HG03558 (cell line): ENCODE data around the gene KCNF1.

Experiments
- ATAC-seq: cut with Tn5 transposase; IDR thresholded peaks from one replicate; pipeline ENCODE4 v1.9.1; 2021; ENCODE audit warnings: moderate number of reproducible peaks; ENCODE audit not compliant: unreplicated experiment; ENCODE audit errors: extremely low read depth

KCNF1 gene, protein sequence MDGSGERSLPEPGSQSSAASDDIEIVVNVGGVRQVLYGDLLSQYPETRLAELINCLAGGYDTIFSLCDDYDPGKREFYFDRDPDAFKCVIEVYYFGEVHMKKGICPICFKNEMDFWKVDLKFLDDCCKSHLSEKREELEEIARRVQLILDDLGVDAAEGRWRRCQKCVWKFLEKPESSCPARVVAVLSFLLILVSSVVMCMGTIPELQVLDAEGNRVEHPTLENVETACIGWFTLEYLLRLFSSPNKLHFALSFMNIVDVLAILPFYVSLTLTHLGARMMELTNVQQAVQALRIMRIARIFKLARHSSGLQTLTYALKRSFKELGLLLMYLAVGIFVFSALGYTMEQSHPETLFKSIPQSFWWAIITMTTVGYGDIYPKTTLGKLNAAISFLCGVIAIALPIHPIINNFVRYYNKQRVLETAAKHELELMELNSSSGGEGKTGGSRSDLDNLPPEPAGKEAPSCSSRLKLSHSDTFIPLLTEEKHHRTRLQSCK

DNA sequence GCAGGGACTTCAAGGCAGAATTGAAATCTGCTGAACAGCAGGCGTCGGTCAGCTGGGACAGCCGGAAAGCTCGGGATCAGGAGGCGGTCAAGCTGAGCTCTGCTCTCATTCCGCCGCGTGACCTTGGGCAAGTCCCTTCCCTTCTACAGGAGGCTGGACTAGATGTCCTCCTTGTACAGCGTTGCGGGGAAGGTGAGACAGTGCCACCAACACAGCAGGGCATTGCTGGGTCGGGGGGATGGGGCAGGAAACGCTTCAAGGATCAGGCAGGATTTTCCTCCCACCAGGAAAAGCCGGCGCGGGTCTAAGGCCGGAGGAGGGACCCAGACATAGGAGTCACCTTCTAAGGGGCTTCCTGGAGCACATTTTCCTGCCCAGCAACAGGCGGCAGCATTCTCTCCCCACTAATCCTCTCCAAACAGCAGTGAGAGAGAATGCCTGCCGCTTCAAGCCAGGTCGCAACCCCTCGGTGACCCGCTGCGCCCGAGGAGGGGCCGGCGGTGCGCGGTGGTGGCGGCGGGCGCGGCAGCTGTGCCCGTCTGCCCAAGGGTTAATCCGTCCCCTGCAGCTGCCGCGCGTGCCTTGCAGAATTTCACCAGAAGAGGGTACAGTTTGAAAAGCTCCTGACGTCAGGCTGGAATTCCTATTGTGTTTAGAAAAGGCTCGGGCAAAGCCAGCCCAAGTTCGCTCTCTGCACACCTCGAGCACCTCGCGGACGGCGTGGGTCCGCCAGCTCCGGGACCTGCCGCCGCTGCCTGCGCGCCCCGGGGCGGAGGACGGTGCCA is at the start of gene KCNF1:
KCNF1 (plus strand) TSS at position 644 of the 785 bp plus-strand sequence. CDS start 493 bp downstream, outside the sequence.
- no peak for ATAC-seq

DNA sequence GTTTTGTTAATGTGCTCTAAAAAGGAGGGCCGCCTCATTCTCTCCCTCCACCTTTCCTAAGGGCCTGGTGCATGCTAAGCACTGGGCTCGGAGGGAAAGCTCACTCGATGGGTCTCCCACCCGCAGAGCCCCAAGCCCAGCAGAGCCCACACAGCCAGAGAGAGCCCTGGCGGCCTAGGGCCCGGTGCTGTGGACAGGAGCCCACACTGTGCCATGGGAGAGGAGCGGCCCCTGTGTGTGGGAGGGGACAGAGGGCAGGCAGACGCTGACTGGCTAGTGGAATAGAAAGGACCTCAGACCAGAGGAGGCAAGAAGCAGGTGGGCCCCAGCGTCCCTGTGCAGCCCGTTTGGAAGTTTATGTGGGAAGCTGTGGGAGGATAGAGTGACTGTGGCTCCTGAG is 49.4 kb upstream of the KCNF1 start:
- ATAC-seq: no peak

DNA sequence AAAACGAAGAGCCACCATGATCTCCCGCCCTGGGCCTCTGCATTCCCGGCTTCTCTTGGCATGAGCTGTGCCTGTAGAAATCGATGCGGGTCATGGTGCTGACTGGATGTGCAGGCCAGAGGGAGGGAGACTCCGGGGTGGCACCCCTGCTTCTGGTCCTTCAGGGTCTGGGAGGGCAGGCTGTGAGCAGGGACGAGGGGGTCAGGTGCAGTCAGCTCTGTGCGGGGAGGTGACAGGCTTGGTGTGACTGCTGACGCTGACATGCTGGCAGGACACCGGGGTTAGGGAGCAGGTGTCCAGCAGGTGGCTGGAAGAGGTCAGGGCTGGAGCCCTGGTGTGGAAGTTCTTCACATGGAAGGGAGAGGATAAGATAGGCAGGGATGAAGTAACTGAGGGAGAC is 48.7 kb upstream of the KCNF1 start:
- no peak for ATAC-seq

DNA sequence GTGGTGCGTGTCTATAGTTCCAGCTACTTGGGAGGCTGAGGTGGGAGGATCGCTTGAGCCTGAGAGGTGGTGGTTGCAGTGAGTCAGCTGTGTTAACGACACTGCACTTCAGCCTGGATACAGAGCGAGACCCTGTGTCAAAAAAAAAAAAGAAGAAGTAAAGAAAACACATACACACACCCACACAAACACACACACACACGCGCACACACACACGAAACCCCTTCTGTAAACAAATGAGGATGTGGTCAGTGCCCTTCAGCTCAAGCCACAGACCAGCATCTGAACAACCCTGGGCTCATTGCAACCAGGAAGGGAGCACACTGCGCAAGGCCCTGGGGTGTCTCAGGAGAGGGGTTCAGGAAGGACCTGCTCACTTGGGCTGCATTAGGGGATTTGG is 47.9 kb upstream of the KCNF1 start:
- ATAC-seq: no peak

DNA sequence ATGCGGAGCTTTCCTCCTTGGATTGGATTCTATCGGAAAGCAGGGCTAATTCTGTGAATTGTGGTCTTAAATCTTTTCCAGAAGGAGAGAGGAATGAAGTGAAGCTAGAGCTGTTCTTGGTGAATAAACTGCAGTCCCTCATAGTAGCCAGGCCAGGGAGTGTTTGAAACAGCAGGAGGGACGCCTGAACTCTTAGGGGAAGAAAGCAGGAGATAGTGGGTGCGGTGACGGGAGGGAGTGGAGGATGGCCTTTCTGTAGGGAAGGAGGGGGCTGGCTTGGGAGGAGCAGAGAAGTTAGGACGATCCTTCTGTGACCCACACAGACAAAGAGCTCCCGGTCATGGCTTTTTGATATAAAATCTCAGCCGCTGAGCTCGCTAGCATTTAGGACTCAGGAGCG is 47.5 kb upstream of the KCNF1 start:
- no peak for ATAC-seq

DNA sequence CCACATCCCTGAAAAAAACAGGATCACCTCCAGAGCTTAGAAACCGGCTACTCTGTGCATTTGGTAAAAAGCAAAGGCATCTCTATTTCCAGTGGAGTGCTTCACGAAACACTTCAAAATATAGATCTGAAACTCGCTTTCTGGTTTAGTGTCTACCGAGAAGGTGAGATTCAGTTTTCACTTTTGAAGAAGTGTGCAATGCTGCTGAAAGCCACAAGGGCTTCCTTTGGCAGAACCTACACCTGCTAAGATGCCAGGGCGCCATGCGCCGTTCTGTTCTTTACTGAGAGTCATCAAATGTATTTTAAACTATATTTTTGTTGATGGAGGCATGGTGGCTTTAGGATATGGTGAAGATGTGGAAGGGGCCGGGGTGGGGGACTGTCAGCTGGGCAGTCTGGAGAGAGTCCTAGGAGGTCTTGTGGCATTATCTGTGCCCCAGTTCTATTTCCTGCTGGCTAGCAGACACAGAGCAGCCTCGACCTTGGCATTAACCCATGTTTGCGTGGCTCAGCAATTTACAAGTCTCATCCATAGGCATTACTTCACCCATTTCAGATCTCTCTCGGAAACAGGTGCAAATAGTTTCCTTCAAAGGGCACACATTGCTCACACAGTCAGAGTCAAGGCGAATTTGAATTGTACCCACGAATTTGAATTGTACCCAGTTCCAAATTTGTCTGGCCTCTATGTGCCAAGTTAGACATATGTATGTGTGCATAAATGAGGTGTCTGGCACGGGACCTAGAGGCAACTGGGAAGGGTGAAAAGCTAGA is 46.7 kb upstream of the KCNF1 start:
- peak; percentile 91 for ATAC-seq

DNA sequence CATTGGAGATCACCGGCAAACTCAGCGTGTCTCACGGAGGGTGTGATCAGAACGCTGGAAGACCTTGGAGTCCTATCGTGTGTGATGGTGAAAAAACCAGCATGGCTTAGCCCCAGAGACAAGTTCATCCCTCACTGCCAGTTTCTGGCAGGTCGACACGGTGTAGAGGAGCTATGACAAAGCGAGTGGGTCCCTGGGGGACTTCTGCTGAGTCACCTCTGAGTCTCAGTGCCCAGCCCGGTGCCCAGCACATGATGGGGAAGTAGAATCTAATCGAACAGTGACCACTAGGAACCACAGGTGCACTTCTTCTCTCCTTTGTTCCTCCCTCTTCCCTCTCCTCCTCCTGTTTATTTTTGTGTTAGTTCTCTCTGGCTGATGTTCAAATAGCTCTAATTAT is 45.9 kb upstream of the KCNF1 start:
- no peak for ATAC-seq

DNA sequence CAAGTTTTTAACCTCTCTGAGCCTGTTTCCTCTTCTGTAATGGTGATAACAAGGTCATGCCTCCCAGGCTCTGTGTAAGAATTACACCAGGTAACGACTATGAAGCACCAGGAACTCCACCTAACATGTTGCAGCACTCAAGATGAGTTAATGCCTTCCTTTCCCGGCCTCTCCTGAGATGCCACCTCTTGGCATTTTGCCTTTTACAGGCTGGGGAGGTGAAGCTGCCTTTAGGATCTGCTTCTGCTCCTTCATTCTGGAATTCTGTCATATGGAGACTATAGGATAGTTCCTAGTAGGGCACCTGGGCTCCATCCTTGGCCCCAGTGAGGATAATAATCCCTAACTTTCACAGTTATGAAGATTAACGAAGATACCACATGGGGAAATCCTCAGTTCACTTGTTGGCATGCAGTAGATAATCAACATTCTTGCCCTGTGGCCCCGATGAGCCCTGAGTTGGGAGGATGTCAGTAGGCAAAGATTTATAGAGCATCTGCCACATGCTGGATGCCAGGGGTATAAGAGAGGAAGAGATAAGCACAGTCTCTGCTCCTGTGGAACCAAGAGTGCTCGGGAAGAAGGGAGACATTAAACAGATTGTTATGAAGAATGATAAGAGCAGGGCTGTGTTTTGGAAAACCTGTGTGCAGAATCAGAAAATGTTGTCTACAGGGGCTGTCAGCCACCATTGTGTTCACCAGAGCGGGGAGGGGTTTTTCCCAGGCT is 43.9 kb upstream of the KCNF1 start:
- ATAC-seq: no peak

DNA sequence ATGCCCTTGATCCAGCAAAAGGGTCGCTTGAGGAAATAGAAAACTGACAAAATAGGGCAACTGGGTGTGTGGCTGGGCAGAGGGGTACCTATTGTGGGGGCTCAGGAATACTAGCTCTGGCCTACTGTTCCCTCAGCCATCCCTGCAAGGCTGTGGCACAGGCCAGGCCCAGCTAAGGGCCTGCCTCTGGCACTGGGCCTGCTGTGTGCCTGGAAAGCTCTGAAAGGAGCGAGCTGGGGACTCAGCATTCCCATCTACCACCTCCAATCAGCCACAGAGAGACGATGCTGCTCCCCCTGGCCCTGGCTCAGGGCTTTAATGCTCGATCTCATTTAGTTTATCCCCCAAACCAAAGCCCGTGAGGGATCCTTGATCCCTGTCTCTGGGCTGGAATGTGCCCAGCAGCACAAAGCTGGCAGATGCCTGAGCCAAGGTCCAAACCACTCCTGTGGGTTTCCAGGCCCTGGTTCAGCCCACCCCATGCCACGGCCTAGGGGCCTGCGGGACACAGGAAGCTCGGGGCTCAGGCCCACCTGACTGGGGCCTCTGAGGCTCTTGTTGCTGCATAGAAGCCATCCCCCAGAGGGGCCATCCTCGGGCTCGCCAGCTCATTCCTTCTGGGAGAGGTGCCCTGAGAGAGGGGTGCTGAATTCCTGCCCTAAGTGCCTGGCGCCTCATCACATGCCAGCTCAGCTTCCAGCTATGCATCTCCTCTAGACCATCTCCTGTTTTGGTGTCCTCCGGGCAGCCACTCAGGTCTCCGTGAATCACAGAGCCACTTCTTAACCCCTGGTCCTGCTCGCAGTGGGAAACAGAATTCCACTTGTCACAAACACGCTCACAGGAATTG is 43.0 kb upstream of the KCNF1 start:
- ATAC-seq: no peak

DNA sequence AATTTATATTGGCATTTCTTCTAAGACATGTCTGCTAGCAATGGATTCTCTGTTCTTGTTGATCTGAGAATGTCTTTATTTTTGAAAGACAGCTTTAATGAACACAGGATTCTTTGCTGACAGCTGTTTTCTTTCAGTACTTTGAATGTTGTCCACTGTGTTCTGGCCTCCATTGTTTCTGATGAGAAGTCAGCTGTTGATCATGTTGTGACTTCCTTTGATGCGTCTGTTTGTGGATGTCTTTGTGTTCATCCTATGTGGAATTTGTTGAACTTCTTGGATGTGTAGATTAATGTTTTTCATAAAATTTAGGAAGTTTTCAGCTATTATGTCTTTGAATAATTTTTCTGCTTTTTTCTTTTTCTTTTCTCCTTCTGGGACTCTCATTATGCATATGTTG is 39.8 kb upstream of the KCNF1 start:
- no peak for ATAC-seq

DNA sequence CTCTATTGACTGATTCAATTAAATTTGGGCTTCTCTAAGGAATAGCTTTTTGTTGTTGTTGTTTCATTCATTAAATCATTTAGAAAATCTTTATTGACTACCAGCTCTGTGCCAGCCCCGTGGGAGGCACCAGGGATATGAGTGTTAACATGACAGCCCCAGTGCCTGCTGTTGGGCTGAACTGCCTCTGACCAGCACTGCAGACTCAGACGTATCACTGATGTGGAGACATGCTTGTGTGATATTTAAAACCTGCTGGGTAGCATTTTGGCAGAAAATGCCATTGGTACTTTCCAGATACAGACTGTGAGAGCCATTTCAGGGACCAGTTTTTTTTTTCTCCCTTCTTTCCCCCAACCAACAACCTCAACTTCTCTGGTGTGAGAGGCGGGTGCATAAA is 38.6 kb upstream of the KCNF1 start:
- ATAC-seq: no peak

DNA sequence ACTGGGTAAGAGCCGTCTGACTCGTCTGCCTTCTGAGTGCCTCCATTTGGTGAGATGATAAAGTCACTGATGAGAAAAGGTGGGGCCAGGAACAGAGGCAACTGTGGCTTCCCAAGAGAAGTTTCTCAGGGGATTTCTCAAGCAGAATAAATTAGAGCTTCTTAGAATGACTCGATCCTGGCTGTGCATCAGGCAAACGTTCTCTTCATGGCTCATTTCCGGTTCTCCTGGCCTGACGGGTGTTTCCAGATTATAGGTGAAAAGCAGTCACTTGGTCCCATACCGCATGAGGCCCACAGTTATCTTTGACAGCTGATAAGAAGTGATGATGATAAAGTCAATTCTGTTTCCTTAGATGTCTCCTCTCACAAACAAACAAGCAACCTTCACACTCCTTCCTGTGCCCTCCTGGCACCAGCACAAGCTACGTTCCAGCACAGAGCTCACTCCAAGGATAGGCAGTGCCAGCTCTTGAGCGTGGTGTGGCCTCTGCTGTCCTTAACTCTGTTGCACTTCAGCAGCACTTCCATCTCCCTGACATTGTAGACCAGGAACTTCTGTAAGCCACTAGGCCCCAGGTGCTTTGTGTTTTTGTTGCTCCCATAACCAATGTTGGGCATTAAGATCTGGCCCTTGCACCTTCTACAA is 37.8 kb upstream of the KCNF1 start:
- no peak for ATAC-seq

DNA sequence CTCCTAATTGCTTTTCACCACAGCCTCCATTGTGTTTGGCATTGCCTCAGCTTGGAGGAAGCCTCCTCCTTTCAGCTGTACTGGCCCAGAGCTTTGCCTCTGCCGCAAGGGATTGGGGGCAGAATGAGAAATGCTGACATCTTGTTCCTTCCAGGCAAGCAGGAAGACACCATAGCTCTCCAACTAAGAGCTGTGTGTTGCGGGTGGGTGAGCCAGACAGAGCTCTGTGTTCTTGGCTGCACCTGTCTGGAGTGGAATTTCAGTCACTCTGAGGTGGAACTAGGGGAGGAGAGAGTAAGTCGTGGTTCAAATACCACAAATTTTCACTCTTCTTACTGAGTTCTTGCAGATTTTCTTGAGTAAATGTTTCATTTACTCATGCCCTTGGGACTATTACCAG is 36.6 kb upstream of the KCNF1 start:
- no peak for ATAC-seq

DNA sequence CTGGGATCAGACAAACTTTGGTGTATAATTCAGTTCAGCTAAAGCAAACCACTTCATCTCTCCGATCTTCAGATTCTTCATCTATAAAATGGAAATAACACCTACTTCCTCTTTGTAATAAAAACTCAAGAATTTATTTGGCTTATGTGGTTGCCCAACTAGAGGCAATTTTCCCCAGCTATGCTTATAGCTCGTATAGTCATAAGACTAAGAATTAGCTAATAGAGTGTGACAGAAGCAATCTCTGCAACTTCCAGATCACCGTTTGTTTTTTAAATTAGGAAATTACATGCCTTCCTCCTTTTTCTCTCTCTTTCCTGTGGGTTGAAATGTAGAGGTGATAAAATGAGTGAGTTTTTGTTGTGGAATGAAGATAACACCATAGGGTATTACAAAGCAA is 35.3 kb upstream of the KCNF1 start:
- ATAC-seq: no peak

DNA sequence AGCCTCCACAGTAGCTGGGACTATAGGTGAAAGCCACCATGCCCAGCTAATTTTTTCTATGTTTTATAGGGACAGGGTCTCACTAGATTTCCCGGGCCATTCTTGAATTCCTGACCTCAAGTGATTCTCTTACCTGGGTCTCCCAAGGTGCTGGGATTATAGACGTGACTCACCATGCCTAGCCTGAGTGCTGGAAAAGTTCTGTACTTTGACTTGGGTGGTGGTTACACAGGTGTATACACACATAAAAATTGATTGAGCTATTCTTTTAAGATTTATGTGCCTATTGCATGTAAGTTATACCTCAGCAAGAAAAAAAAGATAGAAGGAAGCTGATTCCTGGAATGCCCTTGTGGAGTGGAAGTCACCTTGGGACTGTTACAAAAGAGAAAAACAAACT is 34.8 kb upstream of the KCNF1 start:
- no peak for ATAC-seq

DNA sequence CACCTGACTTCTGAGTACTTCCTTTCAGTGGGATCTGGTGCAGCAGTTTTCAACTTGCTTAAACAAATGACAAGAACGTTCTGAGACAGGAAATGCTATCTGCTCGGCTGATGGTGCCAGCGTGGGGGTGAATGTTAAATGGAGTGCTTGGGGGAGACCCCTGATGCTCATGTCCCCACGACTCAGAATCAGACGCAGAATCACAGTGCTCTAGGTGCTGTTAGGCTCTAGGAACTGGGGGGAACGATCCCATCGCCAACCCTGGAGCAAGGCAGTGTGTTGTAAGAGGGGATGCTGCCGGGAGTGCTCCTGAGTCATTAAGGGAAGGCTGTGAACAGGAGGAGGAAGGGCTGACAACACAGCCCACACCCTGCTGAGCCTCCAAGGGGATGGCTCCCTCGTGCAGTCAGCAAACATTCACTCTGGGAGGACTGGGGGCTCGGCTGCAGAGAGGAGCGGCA is 34.1 kb upstream of the KCNF1 start:
- no peak for ATAC-seq

DNA sequence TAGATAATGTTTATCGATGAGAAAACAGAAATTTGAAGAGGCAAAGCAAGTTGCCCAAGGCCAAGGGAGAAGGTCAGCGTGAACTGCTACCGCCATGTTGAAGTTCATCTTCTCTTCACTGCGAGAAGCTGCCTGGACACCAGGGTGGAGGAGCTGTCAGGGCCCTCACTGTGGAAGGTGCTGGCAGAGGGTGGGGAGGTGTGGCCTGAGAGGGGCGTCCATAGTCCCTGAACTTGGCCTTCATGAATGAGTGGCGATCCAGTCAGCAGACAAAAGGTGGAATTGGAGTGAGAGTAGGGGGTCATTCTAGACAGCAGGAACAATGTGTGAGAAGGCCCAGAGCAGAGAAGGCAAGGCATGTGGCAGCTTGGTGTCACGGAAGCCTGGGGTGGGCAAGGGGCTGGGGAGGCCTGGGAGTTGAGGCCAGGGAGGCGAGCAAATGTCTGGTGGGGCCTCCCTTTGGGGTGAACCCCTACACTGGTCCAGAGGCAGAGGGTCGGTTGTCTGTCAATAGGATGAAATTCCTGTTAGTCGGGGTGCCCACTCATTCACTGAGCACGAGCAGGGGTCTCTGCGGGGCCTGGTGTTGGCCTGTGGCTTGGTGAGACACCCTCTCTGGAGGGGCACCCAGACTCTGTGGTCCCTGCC is 33.3 kb upstream of the KCNF1 start:
- ATAC-seq: no peak

DNA sequence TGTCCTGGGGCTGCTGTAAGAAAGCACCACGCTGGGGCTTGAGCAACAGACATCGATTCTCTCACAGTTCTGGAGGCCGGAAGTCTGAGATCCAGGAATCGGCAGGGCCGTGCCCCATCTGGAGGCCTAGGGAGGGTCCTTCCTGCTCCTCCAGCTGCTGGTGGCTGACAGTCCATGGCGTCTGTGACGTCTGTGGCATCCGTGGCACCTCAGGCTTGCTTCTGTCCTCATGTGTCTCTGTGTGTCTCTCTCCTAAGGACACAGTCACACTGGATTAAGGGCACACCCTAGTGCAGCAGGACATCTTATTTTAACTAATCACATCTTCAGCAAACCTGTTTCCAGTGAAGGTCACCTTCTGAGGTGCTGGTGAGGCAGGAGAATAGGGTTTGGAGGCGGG is 32.6 kb upstream of the KCNF1 start:
- no peak for ATAC-seq
